IMR-90 (cell line): ENCODE data around the gene PPP2R5B. TPM values are rescaled to one million over a fixed set of nuclear protein-coding genes. Genes with fewer than 3 reads are reported as not detected.

Experiments
- ATAC-seq: fragments of 200-7000 bp; cut with Tn5 transposase; 2 replicates; pipeline ENCODE4 v1.9.1; 2020; ENCODE audit warnings: low read depth, mild to moderate bottlenecking, moderate library complexity
- BruUV-seq: library from RNA; stranded (reverse); fragments of 400-500 nt; replicated peaks from 2 replicates; lab custom pipeline; 2021; lab: Mats Ljungman, UMichigan
- CTCF ChIA-PET: fragments of 300-600 bp; formaldehyde crosslinking; extraction: SDS; loops from one replicate; lab custom pipeline; 2021; ENCODE audit warnings: antibody characterized with exemption; lab: Yijun Ruan, JAX
- POLR2A ChIA-PET: fragments of 300-600 bp; sonication (Branson Sonifier 250); formaldehyde crosslinking; loops from one replicate; lab custom pipeline; 2022; ENCODE audit warnings: antibody characterized with exemption; ENCODE audit not compliant: unreplicated experiment; lab: Charles Lee
- DNase-seq: peaks from one replicate; pipeline ENCODE4 v3.0.0; 2013
- H2AFZ ChIP-seq: replicated peaks from 2 replicates; pipeline ENCODE3; 2013; ENCODE audit warnings: low read length, mild to moderate bottlenecking; ENCODE audit not compliant: poor library complexity
- H2AK5ac ChIP-seq: 2 replicates; pipeline ENCODE4 v1.6.1; 2013; ENCODE audit warnings: low read depth, low read length, inconsistent platforms
- H2AK9ac ChIP-seq: replicated peaks from 2 replicates; pipeline ENCODE3; 2013; ENCODE audit warnings: mild to moderate bottlenecking, low read depth, low read length, moderate library complexity; ENCODE audit not compliant: poor library complexity
- H2BK120ac ChIP-seq: 2 replicates; pipeline ENCODE4 v1.6.1; 2013; ENCODE audit warnings: low read depth, low read length, inconsistent platforms
- H2BK15ac ChIP-seq: 3 replicates; pipeline ENCODE4 v1.6.1; 2013; ENCODE audit warnings: low read depth, low read length, inconsistent platforms
- H2BK20ac ChIP-seq: 2 replicates; pipeline ENCODE4 v1.6.1; 2013; ENCODE audit warnings: low read depth, mild to moderate bottlenecking, inconsistent platforms, low read length, moderate library complexity
- H2BK5ac ChIP-seq: 2 replicates; pipeline ENCODE4 v1.6.1; 2013; ENCODE audit warnings: mild to moderate bottlenecking, low read depth, low read length, inconsistent platforms; ENCODE audit not compliant: poor library complexity, severe bottlenecking
- H3K14ac ChIP-seq: replicated peaks from 2 replicates; pipeline ENCODE4 v1.6.1; 2013; ENCODE audit warnings: low read depth, low read length, inconsistent platforms
- H3K18ac ChIP-seq: 2 replicates; pipeline ENCODE4 v1.6.1; 2013; ENCODE audit warnings: low read depth, low read length, control low read depth
- H3K23ac ChIP-seq: 2 replicates; pipeline ENCODE4 v1.6.1; 2013; ENCODE audit warnings: low read depth, low read length, inconsistent platforms
- H3K27ac ChIP-seq: 2 replicates; pipeline ENCODE4 v1.5.1; 2013; ENCODE audit warnings: mild to moderate bottlenecking, control low read depth, low read length; ENCODE audit not compliant: insufficient read depth
- H3K27me3 ChIP-seq: 2 replicates; pipeline ENCODE4 v1.6.1; 2013; ENCODE audit warnings: low read length; ENCODE audit not compliant: control insufficient read depth, insufficient read depth
- H3K36me3 ChIP-seq: 2 replicates; pipeline ENCODE4 v1.6.1; 2013; ENCODE audit warnings: low read length, mixed read lengths; ENCODE audit not compliant: control insufficient read depth, insufficient read depth
- H3K4ac ChIP-seq: 2 replicates; pipeline ENCODE4 v1.6.1; 2013; ENCODE audit warnings: low read depth, low read length, inconsistent platforms
- H3K4me1 ChIP-seq: 2 replicates; pipeline ENCODE4 v1.6.1; 2013; ENCODE audit warnings: low read length, mixed read lengths; ENCODE audit not compliant: control insufficient read depth, insufficient read depth
- H3K4me2 ChIP-seq: 2 replicates; pipeline ENCODE4 v1.6.1; 2013; ENCODE audit warnings: low read depth, mild to moderate bottlenecking, control low read depth, low read length, moderate library complexity
- H3K4me3 ChIP-seq: 2 replicates; pipeline ENCODE4 v1.5.1; 2013; ENCODE audit warnings: low read depth, mild to moderate bottlenecking, control low read depth, low read length, moderate library complexity; ENCODE audit not compliant: insufficient read depth
- H3K56ac ChIP-seq: 2 replicates; pipeline ENCODE4 v1.6.1; 2013; ENCODE audit warnings: low read length, inconsistent platforms; ENCODE audit not compliant: insufficient read depth; ENCODE audit errors: extremely low read depth
- H3K79me1 ChIP-seq, 2 experiments: 2 replicates each; pipeline ENCODE4 v1.6.1; 2013; ENCODE audit warnings: low read length in 2 of 2, inconsistent platforms in 1 of 2, low read depth in 1 of 2
- H3K9ac ChIP-seq: 2 replicates; pipeline ENCODE4 v1.6.1; 2013; ENCODE audit warnings: low read depth, low read length, control low read depth
- H3K9me1 ChIP-seq: 2 replicates; pipeline ENCODE4 v1.6.1; 2013; ENCODE audit warnings: low read length, inconsistent platforms; ENCODE audit not compliant: insufficient read depth
- H3K9me3 ChIP-seq: 2 replicates; pipeline ENCODE4 v1.6.1; 2013; ENCODE audit warnings: low read length; ENCODE audit not compliant: control insufficient read depth, insufficient read depth
- H4K20me1 ChIP-seq: 2 replicates; pipeline ENCODE4 v1.6.1; 2013; ENCODE audit warnings: low read length, inconsistent platforms; ENCODE audit not compliant: insufficient read depth
- H4K5ac ChIP-seq: 2 replicates; pipeline ENCODE4 v1.6.1; 2013; ENCODE audit warnings: mild to moderate bottlenecking, low read depth, low read length, control low read depth
- H4K8ac ChIP-seq, 2 experiments: 2 replicates each; pipeline ENCODE4 v1.6.1; 2013; ENCODE audit warnings: low read depth in 2 of 2, low read length in 2 of 2, control low read depth in 1 of 2, inconsistent platforms in 1 of 2
- H4K91ac ChIP-seq: 2 replicates; pipeline ENCODE4 v1.6.1; 2013; ENCODE audit warnings: low read depth, low read length, inconsistent platforms; ENCODE audit not compliant: insufficient read depth
- BHLHE40 ChIP-seq: fragments of 150-350 bp; IDR thresholded peaks from 2 replicates; pipeline ENCODE4 v1.6.1; 2016; ENCODE audit warnings: mild to moderate bottlenecking, low read depth, low read length
- CEBPB ChIP-seq: IDR thresholded peaks from 2 replicates; pipeline ENCODE4 v1.6.1; 2012; ENCODE audit warnings: low read depth, low read length, improper control_type of control experiment
- CTCF ChIP-seq: conservative IDR thresholded peaks from 2 replicates; pipeline ENCODE4 v1.5.1; 2012; ENCODE audit warnings: mild to moderate bottlenecking, low read depth, low read length, improper control_type of control experiment
- MXI1 ChIP-seq: IDR thresholded peaks from 2 replicates; pipeline ENCODE4 v1.6.1; 2012; ENCODE audit warnings: low read depth, mild to moderate bottlenecking, low read length, moderate library complexity, borderline replicate concordance
- RAD21 ChIP-seq: IDR thresholded peaks from 2 replicates; pipeline ENCODE4 v1.6.1; 2012; ENCODE audit warnings: low read length, improper control_type of control experiment
- SMC3 ChIP-seq: fragments of 150-350 bp; IDR thresholded peaks from 2 replicates; pipeline ENCODE4 v1.6.1; 2016; ENCODE audit warnings: low read depth, mild to moderate bottlenecking, antibody characterized with exemption, low read length, moderate library complexity
- USF2 ChIP-seq: fragments of 150-350 bp; IDR thresholded peaks from 2 replicates; pipeline ENCODE4 v1.6.1; 2017; ENCODE audit warnings: mild to moderate bottlenecking, antibody characterized with exemption, low read length, low read depth
- WGBS, 2 experiments: methylation state at CpG; one replicate each; pipeline versions ENCODE4 v1.1.5 to v1.1.7; 2013; ENCODE audit warnings: missing lambda C conversion rate in 2 of 2; ENCODE audit not compliant: insufficient read length in 1 of 2; ENCODE audit errors: extremely low coverage in 2 of 2; 5-methylcytosine and 5-hydroxymethylcytosine counted together
- dilution Hi-C: fragments of 300-500 bp; cut with HindIII; formaldehyde crosslinking; loops from one replicate; pipeline ENCODE4 v1.14.3; 2018; ENCODE audit warnings: low sequenced_read_pairs; ENCODE audit not compliant: unreplicated experiment
- in situ Hi-C: fragments of 300-500 bp; cut with MboI; formaldehyde crosslinking; loops from 3 replicates; pipeline ENCODE4 v1.14.3; 2019; ENCODE audit warnings: low sequenced_read_pairs, inconsistent platforms, mixed read lengths
- intact Hi-C: fragments of 100-400 bp; cut with micrococcal nuclease; formaldehyde crosslinking; loops from 2 replicates; pipeline ENCODE4 v1.10.0; 2022
- polyA plus RNA-seq, 3 experiments: library from polyadenylated mRNA; depleted of rRNA; stranded (reverse); fragments of >200 nt; gene quantifications; 2 replicates each; pipeline ENCODE4 v1.2.3, GENCODE V29; 2012; ENCODE audit warnings: low replicate concordance in 1 of 3
- total RNA-seq: library from RNA; depleted of rRNA; stranded (reverse); fragments of >200 nt; gene quantifications from 2 replicates; pipeline ENCODE4 v1.2.3, GENCODE V29; 2012

PPP2R5B gene
- total and polyA plus RNA-seq, 2 of the 4 experiments (the other 2 are of a cell fraction) = 6.5 to 23.6 TPM

GRCh38 chr11:64909653-64910343 is 14.7 kb upstream of the PPP2R5B start:
- Histone ChIP-seq H3K23ac (no peak overlapping the region), H2BK120ac (no peak overlapping the region), H4K20me1 (no peaks in the 10 kb centered on the region), H3K4me1 (no peaks in the 10 kb centered on the region), H3K9me1 (no peaks in the 10 kb centered on the region), H4K8ac (no peak overlapping the region), H3K9me3 (no peaks in the 10 kb centered on the region), H2AK5ac (no peak overlapping the region), H2AK9ac (no peak overlapping the region), H3K27ac (no peak overlapping the region), H3K14ac (no peak overlapping the region), H3K4me3 (no peak overlapping the region), H3K4me2 (no peak overlapping the region), H3K4ac (no peak overlapping the region), H3K18ac (no peak overlapping the region), H3K9ac (no peak overlapping the region), H2BK20ac (no peak overlapping the region), H3K56ac (no peak overlapping the region), H4K5ac (no peak overlapping the region), H2BK5ac (no peak overlapping the region), H2AFZ (no peak overlapping the region), H3K27me3 (no peaks in the 10 kb centered on the region), H2BK15ac (no peak overlapping the region), H4K91ac (no peak overlapping the region), H3K36me3 (peaks cover 72% of the 10 kb centered on the region), H3K79me1 (peaks cover 0 to 6% of the 10 kb centered on the region in 2 experiments; a peak in 2 of 4 replicates)
- BruUV-seq = no TSS peak
- no peak for ATAC-seq
- in situ Hi-C loops = no loop called here
- CTCF ChIA-PET = no interaction called here
- WGBS, 2 experiments = 94% methylated on average over 23 of the region's 39 CpGs; no CpG with 5 or more reads in 1 of the 2 experiments
- POLR2A ChIA-PET = no interaction called here
- no peak for DNase-seq
- dilution Hi-C loops = no loop called here
- intact Hi-C loops = no loop called here
- TF ChIP-seq USF2 (no peak), BHLHE40 (no peak), RAD21 (no peak), CTCF (no peak), MXI1 (no peak), SMC3 (no peak), CEBPB (no peak)
